Transverse colon (tissue), 4 donors: ENCODE data around the gene GDF7.

Source experiments
- POLR2A ChIP-seq: fragments of 450-650 bp; IDR thresholded peaks from one replicate; pipeline ENCODE4 v1.6.1; 2016; ENCODE audit warnings: antibody characterized with exemption, mild to moderate bottlenecking, moderate library complexity
- POLR2AphosphoS5 ChIP-seq, 3 donors: sonication (generic); formaldehyde crosslinking; IDR thresholded peaks; one replicate each; pipeline ENCODE4 v1.6.1; 2016; ENCODE audit warnings: antibody characterized with exemption in 3 of 3
- TF ChIP-seq, protein P1 (sequence below), 5 experiments: fragments of 200-600 bp in 3 of 5; fragments of 450-650 bp in 2 of 5; sonication (generic) in 3 of 5; IDR thresholded peaks; 1 replicate in 2 of 5; 2 replicates in 3 of 5; pipeline ENCODE4 v1.5.1; 2016 to 2017; ENCODE audit warnings: antibody characterized with exemption in 5 of 5, inconsistent platforms in 3 of 5, mild to moderate bottlenecking in 2 of 5, moderate library complexity in 1 of 5

DNA sequence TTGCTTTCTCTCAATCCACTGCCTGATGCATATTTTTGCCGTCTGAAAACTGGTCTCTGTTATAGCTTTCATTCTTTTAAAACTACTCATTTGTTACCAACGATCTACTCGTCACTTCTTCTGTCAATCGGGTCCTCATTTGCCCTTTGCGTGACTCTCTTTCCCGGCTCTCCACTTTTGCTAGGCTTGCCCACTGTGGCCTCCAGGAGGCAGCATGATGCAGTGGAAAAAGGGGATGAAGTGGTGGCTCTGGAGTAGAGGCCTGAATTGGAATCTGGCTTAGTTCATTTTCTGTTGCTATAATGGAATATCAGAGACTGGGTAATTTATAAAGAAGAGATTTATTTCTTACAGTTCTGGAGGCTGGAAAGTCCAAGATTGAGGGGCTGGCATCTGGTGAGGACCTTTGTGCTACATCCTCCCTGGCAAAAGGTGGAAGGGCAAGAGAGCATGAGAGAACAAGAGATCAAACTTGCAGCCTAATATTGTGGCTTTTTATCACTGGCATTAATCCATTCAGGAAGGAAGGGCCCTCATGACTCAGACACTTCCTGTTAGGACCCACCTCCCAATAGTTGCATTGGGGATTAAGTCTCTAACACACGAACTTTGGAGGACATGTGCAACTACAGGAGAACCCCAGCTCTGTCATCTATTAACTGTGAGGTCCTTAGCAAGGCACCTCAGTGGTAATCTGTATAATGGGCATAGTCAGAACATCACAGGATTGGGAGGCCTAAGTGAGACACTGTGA is 15.4 kb downstream of the GDF7 start:
- no peak for TF ChIP-seq POLR2A
- no peak for TF ChIP-seq POLR2AphosphoS5 (IDR thresholded peaks at IDR 0.05)
- TF ChIP-seq, protein P1, sequence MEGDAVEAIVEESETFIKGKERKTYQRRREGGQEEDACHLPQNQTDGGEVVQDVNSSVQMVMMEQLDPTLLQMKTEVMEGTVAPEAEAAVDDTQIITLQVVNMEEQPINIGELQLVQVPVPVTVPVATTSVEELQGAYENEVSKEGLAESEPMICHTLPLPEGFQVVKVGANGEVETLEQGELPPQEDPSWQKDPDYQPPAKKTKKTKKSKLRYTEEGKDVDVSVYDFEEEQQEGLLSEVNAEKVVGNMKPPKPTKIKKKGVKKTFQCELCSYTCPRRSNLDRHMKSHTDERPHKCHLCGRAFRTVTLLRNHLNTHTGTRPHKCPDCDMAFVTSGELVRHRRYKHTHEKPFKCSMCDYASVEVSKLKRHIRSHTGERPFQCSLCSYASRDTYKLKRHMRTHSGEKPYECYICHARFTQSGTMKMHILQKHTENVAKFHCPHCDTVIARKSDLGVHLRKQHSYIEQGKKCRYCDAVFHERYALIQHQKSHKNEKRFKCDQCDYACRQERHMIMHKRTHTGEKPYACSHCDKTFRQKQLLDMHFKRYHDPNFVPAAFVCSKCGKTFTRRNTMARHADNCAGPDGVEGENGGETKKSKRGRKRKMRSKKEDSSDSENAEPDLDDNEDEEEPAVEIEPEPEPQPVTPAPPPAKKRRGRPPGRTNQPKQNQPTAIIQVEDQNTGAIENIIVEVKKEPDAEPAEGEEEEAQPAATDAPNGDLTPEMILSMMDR (IDR thresholded peaks at IDR 0.05): peak in 4 of 5 experiments; percentile 40 to 46 (median 42)
